ENCODE results near the gene C11orf24.

C11orf24 gene

GRCh38 chr11:68282141-68282860 is 10.5 kb upstream of the C11orf24 start:
- Histone ChIP-seq H3K4me3 (ENCODE audit: low read depth, low read length) (no peak overlapping the region), H3K36me3 (ENCODE audit: insufficient read depth, low read length) (no peaks in the 10 kb centered on the region), H3K4me1 (ENCODE audit: control insufficient read depth, insufficient read depth, low read length, unreplicated experiment) (no peaks in the 10 kb centered on the region), H3K27me3 (ENCODE audit: insufficient read depth, low read length) (no peaks in the 10 kb centered on the region), H2AFZ (ENCODE audit: low read length, unreplicated experiment) (no peak overlapping the region), H3K79me2 (ENCODE audit: control insufficient read depth, insufficient read depth, low read length, unreplicated experiment) (no peaks in the 10 kb centered on the region), H3K27ac (ENCODE audit: low read depth, low read length) (no peak overlapping the region)

GRCh38 chr11:68279676-68280075 is 7.9 kb upstream of the C11orf24 start:
- Histone ChIP-seq H2AFZ (ENCODE audit: low read length, unreplicated experiment) (no peak overlapping the region), H3K4me1 (ENCODE audit: control insufficient read depth, insufficient read depth, low read length, unreplicated experiment) (no peaks in the 10 kb centered on the region), H3K36me3 (ENCODE audit: insufficient read depth, low read length) (no peaks in the 10 kb centered on the region), H3K27me3 (ENCODE audit: insufficient read depth, low read length) (no peaks in the 10 kb centered on the region), H3K4me3 (ENCODE audit: low read depth, low read length) (no peak overlapping the region), H3K27ac (ENCODE audit: low read depth, low read length) (no peak overlapping the region), H3K79me2 (ENCODE audit: control insufficient read depth, insufficient read depth, low read length, unreplicated experiment) (no peaks in the 10 kb centered on the region)

- Histone ChIP-seq H3K79me2 (ENCODE audit: control insufficient read depth, insufficient read depth, low read length, unreplicated experiment) (no peaks in the 10 kb centered on the region), H2AFZ (ENCODE audit: low read length, unreplicated experiment) (no peak overlapping the region), H3K4me3 (ENCODE audit: low read depth, low read length) (no peak overlapping the region), H3K4me1 (ENCODE audit: control insufficient read depth, insufficient read depth, low read length, unreplicated experiment) (no peaks in the 10 kb centered on the region), H3K36me3 (ENCODE audit: insufficient read depth, low read length) (no peaks in the 10 kb centered on the region), H3K27me3 (ENCODE audit: insufficient read depth, low read length) (no peaks in the 10 kb centered on the region), H3K27ac (ENCODE audit: low read depth, low read length) (no peak overlapping the region)
Observed at GRCh38 chr11:68276861-68277260, 5.1 kb upstream of the C11orf24 start.

GRCh38 chr11:68275721-68276507 is 4.1 kb upstream of the C11orf24 start:
- no peak overlapping the region for H3K4me3 ChIP-seq (ENCODE audit: low read depth, low read length)
- H3K27ac ChIP-seq (ENCODE audit: low read depth, low read length), result no peak overlapping the region
- H3K36me3 ChIP-seq (ENCODE audit: insufficient read depth, low read length), result no peaks in the 10 kb centered on the region
- H3K4me1 ChIP-seq (ENCODE audit: control insufficient read depth, insufficient read depth, low read length, unreplicated experiment), result no peaks in the 10 kb centered on the region
- H2AFZ ChIP-seq (ENCODE audit: low read length, unreplicated experiment), result no peak overlapping the region
- H3K79me2 ChIP-seq (ENCODE audit: control insufficient read depth, insufficient read depth, low read length, unreplicated experiment), result peaks cover 8% of the 10 kb centered on the region
- no peaks in the 10 kb centered on the region for H3K27me3 ChIP-seq (ENCODE audit: insufficient read depth, low read length)

GRCh38 chr11:68274306-68274705 is 2.5 kb upstream of the C11orf24 start:
- Histone ChIP-seq H3K4me3 (ENCODE audit: low read depth, low read length) (no peak overlapping the region), H3K79me2 (ENCODE audit: control insufficient read depth, insufficient read depth, low read length, unreplicated experiment) (peaks cover 24% of the 10 kb centered on the region), H3K27me3 (ENCODE audit: insufficient read depth, low read length) (no peaks in the 10 kb centered on the region), H3K36me3 (ENCODE audit: insufficient read depth, low read length) (no peaks in the 10 kb centered on the region), H3K27ac (ENCODE audit: low read depth, low read length) (no peak overlapping the region), H3K4me1 (ENCODE audit: control insufficient read depth, insufficient read depth, low read length, unreplicated experiment) (peaks cover 15% of the 10 kb centered on the region), H2AFZ (ENCODE audit: low read length, unreplicated experiment) (no peak overlapping the region)

- no peaks in the 10 kb centered on the region for H3K36me3 ChIP-seq (ENCODE audit: insufficient read depth, low read length)
- H3K27ac ChIP-seq (ENCODE audit: low read depth, low read length), result no peak overlapping the region
- no peak overlapping the region for H2AFZ ChIP-seq (ENCODE audit: low read length, unreplicated experiment)
- H3K27me3 ChIP-seq (ENCODE audit: insufficient read depth, low read length), result no peaks in the 10 kb centered on the region
- peak overlapping the region; percentile 96; the same call in 1 of the 2 replicates for H3K4me3 ChIP-seq (ENCODE audit: low read depth, low read length)
- peaks cover 20% of the 10 kb centered on the region for H3K4me1 ChIP-seq (ENCODE audit: control insufficient read depth, insufficient read depth, low read length, unreplicated experiment)
- H3K79me2 ChIP-seq (ENCODE audit: control insufficient read depth, insufficient read depth, low read length, unreplicated experiment), result peaks cover 33% of the 10 kb centered on the region
Observed at GRCh38 chr11:68273026-68273738, 1.4 kb upstream of the C11orf24 start.

GRCh38 chr11:68271023-68271780 is 571 bp downstream of the C11orf24 start:
- Histone ChIP-seq H3K27ac (ENCODE audit: low read depth, low read length) (peak overlapping the region; percentile 80), H2AFZ (ENCODE audit: low read length, unreplicated experiment) (peak overlapping the region; percentile 66), H3K79me2 (ENCODE audit: control insufficient read depth, insufficient read depth, low read length, unreplicated experiment) (peaks cover 37% of the 10 kb centered on the region)

GRCh38 chr11:68270196-68271022 is 1.4 kb downstream of the C11orf24 start:
- H3K4me1 ChIP-seq (ENCODE audit: control insufficient read depth, insufficient read depth, low read length, unreplicated experiment), result peaks cover 20% of the 10 kb centered on the region
- H2AFZ ChIP-seq (ENCODE audit: low read length, unreplicated experiment), result no peak overlapping the region
- peak overlapping the region; percentile 80 for H3K27ac ChIP-seq (ENCODE audit: low read depth, low read length)
- peak overlapping the region; percentile 96 for H3K4me3 ChIP-seq (ENCODE audit: low read depth, low read length)
- H3K27me3 ChIP-seq (ENCODE audit: insufficient read depth, low read length), result no peaks in the 10 kb centered on the region
- H3K79me2 ChIP-seq (ENCODE audit: control insufficient read depth, insufficient read depth, low read length, unreplicated experiment), result peaks cover 37% of the 10 kb centered on the region
- H3K36me3 ChIP-seq (ENCODE audit: insufficient read depth, low read length), result peaks cover 11% of the 10 kb centered on the region; the same call in 1 of the 2 replicates

More at GRCh38 chr11:68271023-68271780, 571 bp downstream of the C11orf24 start:
- H3K36me3 ChIP-seq (ENCODE audit: insufficient read depth, low read length), result peaks cover 6% of the 10 kb centered on the region; the same call in 1 of the 2 replicates
- H3K4me3 ChIP-seq (ENCODE audit: low read depth, low read length), result peak overlapping the region; percentile 96
- H3K27me3 ChIP-seq (ENCODE audit: insufficient read depth, low read length), result no peaks in the 10 kb centered on the region
- H3K4me1 ChIP-seq (ENCODE audit: control insufficient read depth, insufficient read depth, low read length, unreplicated experiment), result peaks cover 20% of the 10 kb centered on the region

GRCh38 chr11:68269414-68270081 is 2.2 kb downstream of the C11orf24 start:
- Histone ChIP-seq H3K79me2 (ENCODE audit: control insufficient read depth, insufficient read depth, low read length, unreplicated experiment) (peaks cover 37% of the 10 kb centered on the region), H2AFZ (ENCODE audit: low read length, unreplicated experiment) (no peak overlapping the region), H3K36me3 (ENCODE audit: insufficient read depth, low read length) (peaks cover 20% of the 10 kb centered on the region; the same call in 1 of the 2 replicates), H3K27me3 (ENCODE audit: insufficient read depth, low read length) (no peaks in the 10 kb centered on the region), H3K4me1 (ENCODE audit: control insufficient read depth, insufficient read depth, low read length, unreplicated experiment) (peaks cover 20% of the 10 kb centered on the region), H3K27ac (ENCODE audit: low read depth, low read length) (no peak overlapping the region), H3K4me3 (ENCODE audit: low read depth, low read length) (peak overlapping the region; percentile 96)

All from ACC112 (cell line).